HG03565 (cell line): ENCODE data around the gene PTPRG.

Experiments
- ATAC-seq: cut with Tn5 transposase; IDR thresholded peaks from one replicate; pipeline ENCODE4 v1.9.1; 2021; ENCODE audit warnings: mild to moderate bottlenecking, moderate library complexity; ENCODE audit not compliant: unreplicated experiment

The PTPRG gene

DNA sequence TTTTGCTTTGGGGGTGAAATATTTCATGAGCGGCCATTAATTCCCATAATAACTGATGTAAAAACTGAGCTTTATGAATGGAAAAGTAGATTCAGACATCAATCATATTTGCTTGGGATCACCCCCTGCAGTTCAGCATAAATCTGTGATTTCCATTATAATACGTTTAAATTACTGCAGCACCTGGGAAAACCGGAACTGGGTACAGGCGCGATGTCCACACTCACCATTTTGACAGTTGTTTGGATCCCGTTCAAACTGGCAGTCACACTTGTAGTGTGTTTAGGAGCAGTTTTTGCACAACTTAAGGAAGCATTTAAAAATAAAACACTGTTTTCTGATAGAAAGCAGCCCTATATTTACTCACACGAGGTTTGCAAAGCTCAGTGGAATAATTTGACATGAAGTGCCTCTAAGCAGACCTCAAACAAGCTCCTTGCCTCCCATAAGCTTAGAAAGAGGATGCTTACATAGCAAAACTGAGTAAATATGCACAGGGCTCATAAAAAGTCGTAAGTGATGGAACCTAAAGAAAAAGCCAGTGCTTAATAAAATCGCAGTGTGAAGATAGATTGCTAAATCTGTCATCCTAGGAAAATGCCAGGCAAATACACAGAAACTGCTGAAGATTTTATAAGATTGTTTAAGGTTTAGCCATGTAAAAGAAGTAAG, 377.6 kb downstream of the PTPRG start:
- no peak for ATAC-seq

DNA sequence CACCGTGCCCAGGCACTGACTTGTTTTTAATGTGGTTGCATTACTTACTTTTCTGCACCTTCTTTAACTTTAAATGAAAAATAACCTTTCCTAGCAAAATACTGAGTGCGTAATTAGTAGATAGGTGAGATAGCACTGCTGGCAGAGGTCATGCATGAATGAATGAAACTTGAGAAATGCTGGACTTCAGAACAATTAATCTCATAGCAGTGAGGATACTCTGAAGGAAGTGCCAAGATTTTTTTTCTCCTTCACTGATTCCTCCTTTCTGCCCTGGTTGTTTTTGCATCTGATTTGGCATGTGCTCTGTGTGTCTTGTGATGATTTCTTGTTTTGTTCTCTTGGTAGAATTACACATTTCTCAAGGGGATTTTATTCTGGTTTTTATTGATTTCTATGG, 378.9 kb downstream of the PTPRG start:
- no peak for ATAC-seq

DNA sequence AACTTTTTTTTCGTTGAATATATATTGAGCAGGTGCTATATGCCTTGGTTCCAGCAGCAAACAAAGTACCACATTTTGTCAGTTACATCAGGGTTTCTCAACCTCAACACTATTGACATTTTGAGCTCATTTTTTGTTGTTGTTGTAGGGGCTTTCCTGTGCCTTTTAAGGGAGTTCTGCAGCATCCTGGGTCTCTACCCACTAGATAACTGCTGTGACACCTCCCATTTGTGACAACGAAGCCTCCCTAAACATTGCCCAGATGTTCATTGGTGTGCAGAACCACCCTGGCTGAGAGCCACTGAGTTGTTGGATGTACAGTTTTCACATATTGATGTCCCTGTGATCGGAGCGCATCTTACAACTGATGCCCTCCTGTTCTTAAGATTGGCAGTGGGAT, 382.6 kb downstream of the PTPRG start:
- ATAC-seq = no peak

GRCh38 chr3:61944726-61945125, 383.4 kb downstream of the PTPRG start:
- no peak for ATAC-seq

DNA sequence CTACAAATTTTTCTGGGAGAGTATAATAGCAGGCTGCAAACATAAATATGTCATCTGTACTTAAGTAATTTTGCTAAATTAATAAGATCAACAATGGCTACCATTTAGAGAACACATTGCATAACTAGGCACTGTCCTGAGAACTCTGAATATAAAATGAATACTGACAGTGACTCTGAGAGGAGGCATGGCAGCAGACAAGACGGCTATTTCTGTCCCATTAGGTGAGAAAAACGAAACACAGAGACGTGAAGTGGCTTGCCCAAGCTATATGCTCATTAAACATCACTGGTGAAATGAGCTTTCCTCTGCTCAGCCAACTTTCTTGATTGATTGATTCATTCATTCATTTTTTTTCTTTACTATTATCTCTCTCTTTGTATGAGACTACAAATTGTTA, 384.3 kb downstream of the PTPRG start:
- no peak for ATAC-seq

GRCh38 chr3:61946570-61947324, 385.4 kb downstream of the PTPRG start:
- ATAC-seq = no peak

- ATAC-seq = no peak
These were observed 386.1 kb downstream of the PTPRG start for GRCh38 chr3:61947456-61947855.

- no peak for ATAC-seq
These were observed 387.4 kb downstream of the PTPRG start for GRCh38 chr3:61948699-61949305.

- ATAC-seq = no peak
These were observed 392.7 kb downstream of the PTPRG start for GRCh38 chr3:61954097-61954540.

DNA sequence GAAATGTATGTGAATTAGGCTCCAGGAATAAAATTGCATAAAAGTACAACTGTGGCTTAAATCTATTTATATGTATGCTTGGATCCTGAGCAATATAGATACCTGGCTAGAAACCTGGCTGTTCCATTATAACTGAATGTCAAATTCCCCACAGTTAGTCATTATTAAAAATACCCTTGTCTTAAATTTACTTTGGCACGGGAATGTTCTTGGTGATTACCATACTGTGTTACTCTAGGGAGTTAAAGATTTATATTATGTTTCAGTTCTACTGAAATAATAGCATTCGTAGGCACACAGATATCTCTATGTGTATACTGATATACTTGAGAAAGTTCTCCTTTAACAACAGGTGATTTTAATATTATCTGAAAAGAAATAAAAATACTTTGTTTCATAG, 394.1 kb downstream of the PTPRG start:
- no peak for ATAC-seq

DNA sequence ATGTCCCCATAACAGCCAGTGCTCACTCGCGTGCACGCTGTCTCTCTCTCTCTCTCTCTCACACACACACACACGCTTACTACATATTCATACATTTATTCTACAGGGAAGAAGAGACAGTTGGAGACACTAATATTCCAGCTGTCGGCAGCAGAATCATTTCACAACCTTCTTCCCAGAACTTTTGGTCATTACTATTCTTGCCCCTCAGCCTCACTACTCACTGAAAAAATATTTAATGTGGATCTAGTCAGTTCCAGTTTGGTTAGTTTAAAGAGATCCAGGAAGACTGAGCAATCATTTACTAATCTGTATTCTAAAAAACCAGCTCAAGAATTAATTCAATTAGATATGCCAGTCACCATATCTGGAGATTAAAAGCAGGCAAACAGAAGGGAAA, 394.9 kb downstream of the PTPRG start:
- no peak for ATAC-seq

- no peak for ATAC-seq
These were observed 395.9 kb downstream of the PTPRG start for GRCh38 chr3:61957259-61957658.

DNA sequence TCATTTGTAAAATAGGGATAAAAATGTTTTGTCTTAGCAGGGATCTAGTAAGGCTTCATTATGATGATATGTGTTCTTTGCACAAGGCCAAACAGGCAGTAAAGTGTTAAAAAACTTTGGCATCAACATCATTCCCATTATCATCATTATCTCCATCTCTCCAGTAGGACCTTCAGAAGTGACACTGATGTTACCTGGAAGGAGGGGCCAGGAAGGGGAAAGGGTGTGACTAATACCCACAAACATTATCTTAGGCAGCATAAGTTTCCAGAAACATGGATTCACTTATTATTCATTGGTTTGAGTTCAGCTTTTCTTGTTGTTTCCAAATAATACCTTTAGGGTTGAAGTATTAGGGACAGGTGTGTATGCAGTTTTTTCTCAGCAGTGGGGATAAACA, 399.6 kb downstream of the PTPRG start:
- no peak for ATAC-seq

GRCh38 chr3:61961900-61962299, 400.5 kb downstream of the PTPRG start:
- ATAC-seq = no peak

GRCh38 chr3:61964566-61964965, 403.2 kb downstream of the PTPRG start:
- no peak for ATAC-seq

DNA sequence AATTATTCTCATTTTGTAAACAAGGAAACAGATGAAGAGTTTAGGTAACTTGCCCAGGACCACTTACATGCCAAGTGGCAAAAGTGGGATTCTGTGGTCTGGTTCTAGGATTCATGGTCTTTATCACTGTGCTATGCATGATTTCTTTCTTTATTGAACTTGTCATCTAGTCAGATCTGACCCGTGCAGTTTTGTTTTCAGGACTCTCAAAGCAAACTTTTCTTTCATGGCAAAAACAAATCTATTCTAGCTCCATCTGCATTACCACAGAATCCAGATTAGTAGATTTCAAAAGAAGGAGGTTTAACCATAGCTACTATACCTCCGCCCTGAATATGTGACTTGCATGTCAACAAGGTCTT, 404.4 kb downstream of the PTPRG start:
- no peak for ATAC-seq

GRCh38 chr3:61966200-61966599, 404.8 kb downstream of the PTPRG start:
- no peak for ATAC-seq

DNA sequence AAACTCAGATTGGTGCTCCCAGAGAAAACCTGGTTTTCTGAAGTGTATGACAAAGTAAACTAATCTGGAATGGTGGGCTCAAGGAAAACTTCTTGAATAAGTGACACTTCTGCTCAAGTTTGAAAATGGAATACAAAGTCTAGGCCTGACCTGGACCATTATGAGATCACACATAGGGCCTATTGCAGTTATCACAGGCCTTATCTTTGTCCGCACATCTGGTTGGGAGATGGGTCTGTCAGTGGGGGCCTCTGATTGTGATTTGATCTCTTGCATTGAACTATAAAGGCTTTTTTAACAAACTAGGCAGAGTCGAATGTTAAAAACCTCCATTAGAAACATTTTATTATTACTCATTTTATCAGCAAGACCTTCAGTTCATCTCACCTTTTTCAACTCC, 405.6 kb downstream of the PTPRG start:
- no peak for ATAC-seq

DNA sequence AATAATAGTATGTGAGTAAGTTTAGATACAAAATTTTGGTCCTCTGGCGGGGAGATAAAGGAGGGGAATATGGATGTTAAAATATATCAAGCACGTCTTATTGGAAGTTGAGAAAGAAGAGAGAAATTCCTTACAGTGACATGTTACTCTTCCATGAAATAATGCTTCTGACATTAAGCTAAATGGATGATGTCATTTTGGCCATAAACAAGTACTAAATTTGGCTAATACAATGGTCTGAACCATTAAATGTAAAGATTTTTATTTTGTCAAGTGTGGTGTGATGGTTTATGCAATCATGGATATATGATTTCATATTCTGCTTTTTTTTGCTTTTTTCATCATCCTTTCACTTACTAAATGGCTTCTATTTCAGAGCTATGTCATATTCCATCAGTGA, 406.6 kb downstream of the PTPRG start:
- no peak for ATAC-seq

- no peak for ATAC-seq
These were observed 413.3 kb downstream of the PTPRG start for GRCh38 chr3:61974662-61975061.

- no peak for ATAC-seq
These were observed 413.8 kb downstream of the PTPRG start for GRCh38 chr3:61975199-61975598.

DNA sequence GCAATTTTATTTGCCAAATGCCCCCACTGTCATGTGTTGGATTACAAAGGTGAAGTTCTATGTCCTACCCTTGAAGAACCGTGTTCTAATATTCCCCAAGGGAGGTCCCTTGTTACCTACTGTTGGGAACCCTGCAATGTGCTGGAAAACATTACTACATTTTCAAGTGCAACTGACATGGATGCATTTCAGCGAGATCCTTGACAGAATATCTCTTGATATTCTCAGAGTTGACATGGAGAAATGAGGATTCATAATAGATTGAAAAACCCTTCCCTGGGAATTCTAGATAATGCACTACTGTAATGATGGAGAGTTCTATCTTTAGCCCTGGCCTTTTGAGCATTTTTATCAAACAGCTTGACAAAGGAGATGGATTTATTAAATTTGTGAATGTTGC, 414.6 kb downstream of the PTPRG start:
- ATAC-seq = no peak
